ENCODE data around the gene TNNT1.
"Not testable (repeated sequence)": the region's sequence is repeated elsewhere in the genome, so short reads cannot be mapped to it uniquely, and the experiment has no call there.

TNNT1 gene

GRCh38 chr19:55136399-55137102 is 12.5 kb downstream of the TNNT1 start:
- no peak for DNase-seq

- no peak for DNase-seq
Observed at GRCh38 chr19:55134736-55135135, 14.3 kb downstream of the TNNT1 start.

GRCh38 chr19:55133639-55134444 is 15.2 kb downstream of the TNNT1 start:
- no peak for DNase-seq

GRCh38 chr19:55132453-55133129 is 16.4 kb downstream of the TNNT1 start:
- DNase-seq = no peak

GRCh38 chr19:55131421-55131820 is 17.6 kb downstream of the TNNT1 start:
- DNase-seq = no peak

- DNase-seq = no peak
Observed at GRCh38 chr19:55119053-55119452, 30.0 kb downstream of the TNNT1 start.

- DNase-seq = no peak
Observed at GRCh38 chr19:55118401-55118991, 30.5 kb downstream of the TNNT1 start.

- DNase-seq = peak; percentile 96
Observed at GRCh38 chr19:55117663-55118391, 31.2 kb downstream of the TNNT1 start.

GRCh38 chr19:55116859-55117662 is 31.9 kb downstream of the TNNT1 start, which contains the start of gene PPP1R12C:
PPP1R12C (minus strand) TSS chr19:55117637; CDS start chr19:55117543, 94 bp downstream.
- no peak for DNase-seq

- DNase-seq = peak; percentile 46
Observed at GRCh38 chr19:55116232-55116858, 32.7 kb downstream of the TNNT1 start.

- no peak for DNase-seq
Observed at GRCh38 chr19:55115446-55116065, 33.5 kb downstream of the TNNT1 start.

GRCh38 chr19:55114566-55115145 is 34.4 kb downstream of the TNNT1 start:
- DNase-seq = no peak

- DNase-seq = peak; percentile 23
Observed at GRCh38 chr19:55113570-55114039, 35.4 kb downstream of the TNNT1 start.

- DNase-seq = no peak
Observed at GRCh38 chr19:55112777-55113569, 36.0 kb downstream of the TNNT1 start.

- no peak for DNase-seq
Observed at GRCh38 chr19:55112246-55112776, 36.7 kb downstream of the TNNT1 start.

GRCh38 chr19:55111238-55111831 is 37.7 kb downstream of the TNNT1 start:
- no peak for DNase-seq

GRCh38 chr19:55109527-55110291 is 39.3 kb downstream of the TNNT1 start:
- DNase-seq = no peak

- not testable (repeated sequence) for DNase-seq
Observed at GRCh38 chr19:55107252-55107651, 41.8 kb downstream of the TNNT1 start.

Data from amniotic stem cell (primary cell).